ENCODE measurements around the gene HSPA12B.

GRCh38 chr20:3778976-3779375 lies 46.5 kb downstream of the HSPA12B start:
- TF ChIP-seq, protein P1, sequence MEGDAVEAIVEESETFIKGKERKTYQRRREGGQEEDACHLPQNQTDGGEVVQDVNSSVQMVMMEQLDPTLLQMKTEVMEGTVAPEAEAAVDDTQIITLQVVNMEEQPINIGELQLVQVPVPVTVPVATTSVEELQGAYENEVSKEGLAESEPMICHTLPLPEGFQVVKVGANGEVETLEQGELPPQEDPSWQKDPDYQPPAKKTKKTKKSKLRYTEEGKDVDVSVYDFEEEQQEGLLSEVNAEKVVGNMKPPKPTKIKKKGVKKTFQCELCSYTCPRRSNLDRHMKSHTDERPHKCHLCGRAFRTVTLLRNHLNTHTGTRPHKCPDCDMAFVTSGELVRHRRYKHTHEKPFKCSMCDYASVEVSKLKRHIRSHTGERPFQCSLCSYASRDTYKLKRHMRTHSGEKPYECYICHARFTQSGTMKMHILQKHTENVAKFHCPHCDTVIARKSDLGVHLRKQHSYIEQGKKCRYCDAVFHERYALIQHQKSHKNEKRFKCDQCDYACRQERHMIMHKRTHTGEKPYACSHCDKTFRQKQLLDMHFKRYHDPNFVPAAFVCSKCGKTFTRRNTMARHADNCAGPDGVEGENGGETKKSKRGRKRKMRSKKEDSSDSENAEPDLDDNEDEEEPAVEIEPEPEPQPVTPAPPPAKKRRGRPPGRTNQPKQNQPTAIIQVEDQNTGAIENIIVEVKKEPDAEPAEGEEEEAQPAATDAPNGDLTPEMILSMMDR (conservative IDR thresholded peaks at IDR 0.05; ENCODE audit: low read length), result no peak
- TF ChIP-seq EZH2phosphoT487 (IDR thresholded peaks at IDR 0.05; ENCODE audit: borderline replicate concordance, low read depth, low read length), result no peak

Measured in OCI-LY7 (cell line).